Measurements from ENCODE around the gene ACVR1.

DNA sequence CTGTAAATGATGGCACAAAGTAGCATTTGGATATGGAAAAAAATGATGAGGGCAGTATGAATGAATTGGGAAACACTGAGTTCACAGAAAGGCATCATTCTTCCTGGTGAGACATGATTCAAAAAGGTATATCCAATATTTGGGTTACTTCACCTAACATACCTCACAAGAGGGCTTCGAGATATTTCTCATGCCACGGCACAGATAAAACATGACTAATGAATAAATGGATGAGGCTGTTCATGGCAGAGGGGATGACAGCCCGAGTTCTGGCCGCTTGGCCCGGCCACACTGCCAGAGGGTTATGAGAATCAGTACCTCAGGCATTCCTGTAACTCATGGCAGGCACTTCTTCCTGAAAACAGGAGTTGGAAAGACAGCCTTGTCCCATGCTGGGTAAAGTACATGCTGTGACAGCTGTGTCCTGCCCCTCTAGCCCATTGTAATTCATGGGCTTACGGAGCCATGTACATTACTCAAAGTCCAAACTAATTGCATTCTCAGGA lies 131.5 kb downstream of the ACVR1 start:
- TF ChIP-seq, protein P1, sequence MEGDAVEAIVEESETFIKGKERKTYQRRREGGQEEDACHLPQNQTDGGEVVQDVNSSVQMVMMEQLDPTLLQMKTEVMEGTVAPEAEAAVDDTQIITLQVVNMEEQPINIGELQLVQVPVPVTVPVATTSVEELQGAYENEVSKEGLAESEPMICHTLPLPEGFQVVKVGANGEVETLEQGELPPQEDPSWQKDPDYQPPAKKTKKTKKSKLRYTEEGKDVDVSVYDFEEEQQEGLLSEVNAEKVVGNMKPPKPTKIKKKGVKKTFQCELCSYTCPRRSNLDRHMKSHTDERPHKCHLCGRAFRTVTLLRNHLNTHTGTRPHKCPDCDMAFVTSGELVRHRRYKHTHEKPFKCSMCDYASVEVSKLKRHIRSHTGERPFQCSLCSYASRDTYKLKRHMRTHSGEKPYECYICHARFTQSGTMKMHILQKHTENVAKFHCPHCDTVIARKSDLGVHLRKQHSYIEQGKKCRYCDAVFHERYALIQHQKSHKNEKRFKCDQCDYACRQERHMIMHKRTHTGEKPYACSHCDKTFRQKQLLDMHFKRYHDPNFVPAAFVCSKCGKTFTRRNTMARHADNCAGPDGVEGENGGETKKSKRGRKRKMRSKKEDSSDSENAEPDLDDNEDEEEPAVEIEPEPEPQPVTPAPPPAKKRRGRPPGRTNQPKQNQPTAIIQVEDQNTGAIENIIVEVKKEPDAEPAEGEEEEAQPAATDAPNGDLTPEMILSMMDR (IDR thresholded peaks at IDR 0.05; ENCODE audit: low read depth, low read length, poor library complexity, severe bottlenecking): no peak
- no peak for TF ChIP-seq EZH2phosphoT487 (IDR thresholded peaks at IDR 0.05; ENCODE audit: borderline replicate concordance, low read length)
